GM21447 (cell line): Measurements from ENCODE around the gene ITPK1.

Experiments
- ATAC-seq: cut with Tn5 transposase; IDR thresholded peaks from one replicate; pipeline ENCODE4 v1.9.1; 2021; ENCODE audit not compliant: unreplicated experiment

ITPK1 gene

DNA sequence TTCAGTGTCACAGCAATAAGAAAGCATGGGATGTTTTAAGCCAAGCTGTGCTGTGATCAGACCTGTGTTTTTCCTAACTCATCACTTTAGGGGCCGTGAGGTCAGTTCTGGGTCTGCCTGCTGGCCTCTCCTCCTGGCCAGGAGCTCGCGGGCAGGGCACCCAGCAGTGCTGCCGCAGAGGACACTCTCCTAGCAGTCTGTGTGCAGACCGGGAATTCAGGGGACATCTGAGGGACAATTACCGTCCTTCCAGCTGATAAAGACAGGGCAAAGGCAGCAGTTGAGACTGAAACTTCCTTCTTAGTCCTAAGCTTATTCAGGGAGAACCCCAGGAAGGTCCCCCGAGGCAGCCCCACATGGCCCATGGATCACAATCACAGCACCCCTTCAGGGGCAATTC is 103.2 kb downstream of the ITPK1 start:
- ATAC-seq: no peak

- ATAC-seq: no peak
These were observed 103.9 kb downstream of the ITPK1 start for GRCh38 chr14:93011650-93012325.

DNA sequence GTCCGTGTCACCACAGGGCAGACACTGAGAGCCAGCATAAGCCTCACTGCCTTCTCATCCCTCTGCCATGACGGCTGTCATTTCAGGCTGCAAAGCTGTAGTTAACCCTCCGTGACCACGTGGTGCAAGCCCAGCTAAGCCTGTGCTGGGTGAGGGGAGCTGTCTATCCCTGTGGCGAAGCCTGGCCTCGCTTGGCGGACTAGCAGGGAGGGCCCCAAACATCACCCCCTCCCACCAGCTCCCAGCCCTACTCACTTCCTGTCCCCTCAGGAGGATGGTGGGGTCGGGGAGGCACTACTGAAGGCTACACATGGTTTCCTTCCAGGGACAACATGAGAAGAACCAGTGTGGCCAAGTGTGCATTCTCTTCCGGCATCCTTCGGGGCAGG is 104.6 kb downstream of the ITPK1 start:
- ATAC-seq: no peak

- no peak for ATAC-seq
These were observed 105.1 kb downstream of the ITPK1 start for GRCh38 chr14:93010522-93011140.

GRCh38 chr14:93010130-93010499 is 105.6 kb downstream of the ITPK1 start:
- no peak for ATAC-seq

- ATAC-seq: no peak
These were observed 106.1 kb downstream of the ITPK1 start for GRCh38 chr14:93009471-93010129.

DNA sequence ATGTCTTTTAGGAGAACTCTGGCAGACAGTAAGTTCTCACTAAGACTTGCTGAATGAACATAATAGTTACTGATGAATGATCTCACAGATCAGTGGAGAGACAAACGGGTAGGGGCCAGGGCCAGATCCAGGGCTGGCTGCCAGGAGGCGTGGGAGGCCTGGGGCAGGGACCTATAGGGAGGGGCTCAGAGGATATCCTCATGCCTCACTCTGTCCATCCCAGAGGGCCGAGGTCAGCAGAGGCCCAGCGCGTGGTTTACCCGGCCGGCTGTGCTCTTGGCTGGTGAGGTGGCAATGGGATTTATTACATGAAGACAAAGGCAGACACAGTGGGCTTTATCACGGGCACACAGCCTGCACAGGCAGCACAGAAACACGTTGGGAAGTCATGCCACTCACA is 107.3 kb downstream of the ITPK1 start:
- ATAC-seq: no peak

GRCh38 chr14:93007225-93007997 is 108.3 kb downstream of the ITPK1 start:
- ATAC-seq: peak; percentile 67

DNA sequence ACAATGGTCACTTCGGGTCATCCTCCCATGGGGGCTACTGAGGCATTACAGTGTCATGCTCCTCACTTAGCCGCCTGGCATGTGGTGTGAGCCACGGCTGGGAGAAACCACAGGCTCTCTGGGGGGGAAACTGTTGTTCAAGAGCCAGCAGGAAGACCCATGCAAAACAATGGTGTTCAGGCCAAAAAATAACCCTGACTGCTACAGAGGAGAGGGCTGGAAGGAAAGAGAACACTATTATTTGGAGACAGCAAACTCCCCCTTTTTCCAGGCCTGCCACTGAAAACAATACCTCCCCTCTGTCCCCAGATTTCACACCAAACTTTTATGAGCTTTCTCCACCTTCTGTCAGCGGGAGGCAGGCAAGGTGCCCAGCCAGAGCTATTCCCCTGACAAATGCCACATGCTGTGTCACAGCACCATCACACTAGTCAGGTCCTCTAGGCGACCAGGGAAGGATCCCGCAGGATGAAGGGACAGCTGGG is 109.1 kb downstream of the ITPK1 start:
- no peak for ATAC-seq

- no peak for ATAC-seq
These were observed 109.9 kb downstream of the ITPK1 start for GRCh38 chr14:93005838-93006237.

DNA sequence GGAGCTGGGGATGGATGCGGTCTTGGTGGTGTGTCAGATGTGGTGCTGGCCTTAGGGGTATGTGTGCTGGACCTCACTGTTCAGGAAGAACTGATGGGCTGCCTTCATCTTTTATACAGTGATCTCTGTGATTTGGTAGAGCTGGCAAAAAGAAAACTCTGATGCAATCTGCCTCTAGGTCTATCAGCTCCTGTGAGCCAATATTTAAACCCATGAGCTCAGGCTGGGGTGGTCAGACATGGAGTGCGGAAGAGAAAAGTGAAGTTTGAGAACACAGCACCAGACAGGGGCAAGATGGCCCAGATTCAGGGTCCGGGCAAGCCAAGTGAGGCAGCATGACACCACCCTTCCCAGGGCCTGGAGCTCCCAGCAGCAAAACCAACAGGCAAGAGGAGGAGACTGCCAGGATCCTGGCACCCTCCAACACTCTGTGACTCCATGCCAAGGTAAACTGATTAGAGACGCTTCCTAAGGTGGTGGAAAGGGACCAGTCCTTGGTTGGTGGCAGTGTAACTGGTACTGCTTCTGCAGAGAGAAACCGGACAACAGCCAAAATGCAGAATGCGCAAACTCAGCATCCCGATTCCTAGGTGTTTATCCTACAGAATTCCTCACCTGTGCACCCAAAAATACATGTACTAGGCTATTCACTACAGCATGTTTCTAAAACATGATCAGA is 110.5 kb downstream of the ITPK1 start:
- no peak for ATAC-seq

DNA sequence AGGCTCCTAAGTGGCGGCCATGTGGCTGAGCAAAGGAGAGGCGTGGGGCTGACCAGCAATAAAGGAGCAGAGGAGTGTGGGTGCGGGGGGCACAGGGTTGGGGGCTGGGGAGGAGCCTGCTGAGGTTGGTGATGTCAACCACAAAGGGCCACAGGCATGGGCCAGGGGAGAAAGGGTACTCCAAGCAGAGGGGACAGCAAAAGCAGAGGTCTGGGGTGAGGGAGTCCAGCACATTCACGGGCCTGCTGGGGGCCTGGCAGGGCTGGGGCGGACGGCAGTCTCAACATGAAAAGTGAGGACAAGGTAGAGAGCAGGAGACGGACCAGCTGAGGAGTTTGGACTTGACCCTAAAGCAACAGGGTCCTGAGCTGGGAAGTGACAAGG is 111.0 kb downstream of the ITPK1 start:
- ATAC-seq: no peak

GRCh38 chr14:93003945-93004698 is 111.6 kb downstream of the ITPK1 start:
- ATAC-seq: no peak

GRCh38 chr14:93002851-93003298 is 112.8 kb downstream of the ITPK1 start:
- ATAC-seq: no peak

DNA sequence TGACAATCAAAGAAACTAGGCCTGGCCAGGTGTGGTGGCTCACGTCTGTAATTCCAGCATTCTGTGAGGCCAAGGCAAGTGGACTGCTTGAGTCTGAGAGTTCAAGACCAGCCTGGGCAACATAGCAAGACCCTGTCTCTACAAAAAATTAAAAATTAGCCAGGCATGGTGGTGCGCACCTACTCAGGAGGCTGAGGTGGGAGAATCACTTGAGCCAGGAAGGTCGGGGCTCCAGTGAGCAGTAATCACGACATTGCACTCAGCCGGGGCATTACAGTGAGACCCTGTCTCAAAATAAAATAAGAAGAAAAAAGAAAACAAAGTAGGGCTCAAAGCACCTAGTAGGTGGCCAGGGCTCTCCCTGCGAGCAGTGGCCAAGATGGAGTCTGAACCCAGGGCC is 113.7 kb downstream of the ITPK1 start:
- ATAC-seq: no peak

DNA sequence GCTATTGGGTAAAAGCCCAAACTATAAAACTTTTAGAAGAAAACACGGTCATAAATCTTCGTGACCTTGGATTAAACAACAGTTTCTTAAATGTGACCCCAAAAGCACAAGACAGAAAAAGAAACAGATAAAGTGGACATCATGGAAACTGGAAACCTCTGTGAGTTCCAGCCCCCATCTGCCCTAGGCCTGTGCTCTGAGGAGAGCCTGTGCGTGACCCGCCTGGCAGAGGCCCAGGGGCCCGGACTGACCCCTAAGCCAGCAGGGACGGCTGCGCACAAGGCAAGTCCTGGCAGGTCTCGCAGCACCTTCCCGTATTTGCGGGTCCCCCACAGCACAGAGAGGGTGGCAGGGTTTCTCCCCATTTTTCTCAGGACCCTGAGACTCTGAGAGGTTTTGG is 116.8 kb downstream of the ITPK1 start:
- ATAC-seq: no peak

GRCh38 chr14:92997343-92998061 is 118.2 kb downstream of the ITPK1 start:
- ATAC-seq: no peak

DNA sequence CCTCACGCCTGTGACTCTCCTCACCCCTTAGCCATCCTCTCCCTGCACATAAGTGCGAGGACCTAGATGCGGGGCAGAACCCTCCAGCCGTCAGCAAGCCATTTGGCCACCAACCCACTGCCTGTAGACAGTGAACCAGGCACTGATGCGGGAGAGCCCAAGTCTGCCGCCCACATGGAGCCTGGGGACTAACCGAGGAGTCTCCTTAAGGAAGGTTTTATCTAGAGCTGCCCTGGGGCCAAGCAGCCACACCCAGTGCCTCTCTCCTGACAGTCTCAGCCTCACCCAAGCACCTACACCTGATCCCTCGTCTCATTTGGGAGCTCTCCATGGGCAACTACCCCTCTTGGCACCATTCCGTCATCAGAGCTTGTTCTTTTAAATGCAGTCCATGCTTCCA is 120.1 kb downstream of the ITPK1 start:
- no peak for ATAC-seq

- no peak for ATAC-seq
These were observed 120.8 kb downstream of the ITPK1 start for GRCh38 chr14:92994942-92995341.
